ENCODE results near the gene VAC14. TPM values are rescaled to one million over a fixed set of nuclear protein-coding genes. Genes with fewer than 3 reads are reported as not detected.
A peak's percentile ranks its signal among the peaks of the same experiment; 100 is the strongest.

VAC14 gene
- total RNA-seq, 1 experiment from 2014 or later = 21.3 TPM

GRCh38 chr16:70665113-70665694 is 135.8 kb downstream of the VAC14 start:
- Histone ChIP-seq H3K4me3 (no peak overlapping the region), H3K27me3 (no peaks in the 10 kb centered on the region), H3K9me3 (replicated peaks) (no peaks in the 10 kb centered on the region), H3K27ac (no peak overlapping the region), H3K36me3 (peaks cover 48% of the 10 kb centered on the region), H3K4me1 (no peaks in the 10 kb centered on the region)
- no peak for DNase-seq

GRCh38 chr16:70664325-70665112 is 136.4 kb downstream of the VAC14 start:
- Histone ChIP-seq H3K27ac (no peak overlapping the region), H3K27me3 (no peaks in the 10 kb centered on the region), H3K9me3 (replicated peaks) (no peaks in the 10 kb centered on the region), H3K4me3 (no peak overlapping the region), H3K4me1 (no peaks in the 10 kb centered on the region), H3K36me3 (peaks cover 41% of the 10 kb centered on the region)
- DNase-seq = no peak

- Histone ChIP-seq H3K9me3 (replicated peaks) (no peaks in the 10 kb centered on the region), H3K36me3 (peaks cover 33% of the 10 kb centered on the region)
- DNase-seq = no peak
Measured at GRCh38 chr16:70663524-70664324, 137.2 kb downstream of the VAC14 start.

GRCh38 chr16:70662991-70663523 is 137.9 kb downstream of the VAC14 start:
- H3K36me3 ChIP-seq = peaks cover 28% of the 10 kb centered on the region
- H3K27me3 ChIP-seq = no peaks in the 10 kb centered on the region
- H3K27ac ChIP-seq = no peak overlapping the region
- no peak for DNase-seq
- no peak overlapping the region for H3K4me3 ChIP-seq
- H3K4me1 ChIP-seq = peaks cover 3% of the 10 kb centered on the region; the same call in 1 of the 2 replicates
- no peaks in the 10 kb centered on the region for H3K9me3 ChIP-seq (replicated peaks)

More at GRCh38 chr16:70663524-70664324, 137.2 kb downstream of the VAC14 start:
- H3K27me3 ChIP-seq = no peaks in the 10 kb centered on the region
- no peak overlapping the region for H3K27ac ChIP-seq
- H3K4me1 ChIP-seq = no peaks in the 10 kb centered on the region
- H3K4me3 ChIP-seq = no peak overlapping the region

GRCh38 chr16:70661918-70662641 is 138.9 kb downstream of the VAC14 start:
- Histone ChIP-seq H3K27ac (no peak overlapping the region), H3K4me1 (peaks cover 7% of the 10 kb centered on the region; the same call in 1 of the 2 replicates), H3K4me3 (no peak overlapping the region), H3K9me3 (replicated peaks) (no peaks in the 10 kb centered on the region), H3K27me3 (no peaks in the 10 kb centered on the region), H3K36me3 (peaks cover 20% of the 10 kb centered on the region)
- DNase-seq = no peak

DNA sequence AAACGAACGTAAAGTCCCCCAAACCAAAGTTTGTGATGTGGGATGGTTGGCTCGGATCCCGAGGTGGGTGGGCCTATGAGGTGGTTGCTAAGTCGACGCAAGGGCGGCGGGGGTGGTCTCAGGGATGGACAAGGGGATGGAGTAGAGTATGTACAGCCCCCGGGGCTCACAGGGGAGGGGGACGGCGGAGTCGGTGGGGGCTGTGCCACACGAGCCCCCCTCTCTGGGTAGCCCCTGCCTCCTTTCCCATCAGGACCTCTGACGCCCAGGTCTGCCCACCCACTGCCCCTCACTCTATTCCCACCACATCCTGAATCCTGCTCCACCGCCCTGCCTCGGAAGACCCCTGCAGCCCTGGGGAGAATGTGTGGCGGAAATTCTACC is 139.4 kb downstream of the VAC14 start:
- Histone ChIP-seq H3K36me3 (peaks cover 15% of the 10 kb centered on the region), H3K4me3 (no peak overlapping the region)
- DNase-seq = no peak

GRCh38 chr16:70660672-70661350 is 140.1 kb downstream of the VAC14 start:
- Histone ChIP-seq H3K27me3 (no peaks in the 10 kb centered on the region), H3K4me3 (no peak overlapping the region), H3K9me3 (replicated peaks) (no peaks in the 10 kb centered on the region), H3K27ac (no peak overlapping the region), H3K36me3 (peaks cover 10% of the 10 kb centered on the region; the same call in 1 of the 2 replicates), H3K4me1 (peaks cover 10% of the 10 kb centered on the region)
- DNase-seq = no peak

More for the DNA sequence above, 139.4 kb downstream of the VAC14 start:
- Histone ChIP-seq H3K27me3 (no peaks in the 10 kb centered on the region), H3K4me1 (peaks cover 10% of the 10 kb centered on the region), H3K9me3 (replicated peaks) (no peaks in the 10 kb centered on the region), H3K27ac (no peak overlapping the region)

GRCh38 chr16:70659953-70660671 is 140.8 kb downstream of the VAC14 start:
- peaks cover 6% of the 10 kb centered on the region; the same call in 1 of the 2 replicates for H3K36me3 ChIP-seq
- H3K27me3 ChIP-seq = no peaks in the 10 kb centered on the region
- no peak overlapping the region for H3K27ac ChIP-seq
- H3K4me3 ChIP-seq = no peak overlapping the region
- H3K4me1 ChIP-seq = peaks cover 10% of the 10 kb centered on the region
- no peaks in the 10 kb centered on the region for H3K9me3 ChIP-seq (replicated peaks)
- DNase-seq = no peak

DNA sequence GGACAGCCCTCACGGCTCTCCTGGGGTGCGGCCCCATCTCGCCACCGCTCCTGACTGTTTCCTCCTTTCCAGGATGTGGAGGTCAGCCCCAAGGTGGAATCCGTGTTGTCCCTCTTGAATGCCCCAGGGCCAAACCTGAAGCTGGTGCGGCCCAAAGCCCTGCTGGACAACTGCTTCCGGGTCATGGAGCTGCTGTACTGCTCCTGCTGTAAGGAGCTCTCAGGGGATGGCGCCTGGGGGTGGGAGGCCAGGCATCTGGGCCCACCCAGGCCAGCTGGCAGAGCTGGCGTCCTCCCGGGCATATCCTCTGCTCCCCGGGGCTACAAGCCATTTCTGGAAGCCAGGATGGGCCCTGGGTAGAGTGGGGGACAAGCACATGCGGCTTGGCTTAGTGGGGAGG is 141.4 kb downstream of the VAC14 start:
- Histone ChIP-seq H3K27me3 (no peaks in the 10 kb centered on the region), H3K4me1 (peaks cover 10% of the 10 kb centered on the region), H3K27ac (no peak overlapping the region), H3K36me3 (peaks cover 3% of the 10 kb centered on the region; the same call in 1 of the 2 replicates), H3K4me3 (no peak overlapping the region), H3K9me3 (replicated peaks) (no peaks in the 10 kb centered on the region)
- DNase-seq = no peak

DNA sequence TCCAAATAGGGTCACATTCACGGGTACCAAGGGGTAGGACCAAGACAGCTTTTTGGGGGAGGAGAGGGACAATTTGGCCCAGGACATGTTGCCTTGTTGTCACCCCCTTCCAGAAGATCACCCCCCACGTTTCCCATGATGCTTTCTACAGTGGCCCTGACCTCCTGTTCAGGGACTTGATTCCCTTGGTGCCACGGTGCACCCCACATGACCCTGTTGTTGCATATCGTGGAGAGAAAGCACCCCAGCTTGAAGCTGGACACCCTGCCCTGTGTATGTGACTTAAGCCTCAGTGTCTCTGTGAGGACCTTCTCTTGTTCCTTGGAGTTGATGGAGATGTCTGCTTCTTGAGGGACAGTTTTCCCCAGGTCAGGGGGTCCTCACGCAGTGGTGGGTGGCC is 142.0 kb downstream of the VAC14 start:
- no peaks in the 10 kb centered on the region for H3K9me3 ChIP-seq (replicated peaks)
- no peak overlapping the region for H3K4me3 ChIP-seq
- H3K4me1 ChIP-seq = peaks cover 10% of the 10 kb centered on the region
- H3K27ac ChIP-seq = no peak overlapping the region
- DNase-seq = no peak
- H3K36me3 ChIP-seq = no peaks in the 10 kb centered on the region
- no peaks in the 10 kb centered on the region for H3K27me3 ChIP-seq

DNA sequence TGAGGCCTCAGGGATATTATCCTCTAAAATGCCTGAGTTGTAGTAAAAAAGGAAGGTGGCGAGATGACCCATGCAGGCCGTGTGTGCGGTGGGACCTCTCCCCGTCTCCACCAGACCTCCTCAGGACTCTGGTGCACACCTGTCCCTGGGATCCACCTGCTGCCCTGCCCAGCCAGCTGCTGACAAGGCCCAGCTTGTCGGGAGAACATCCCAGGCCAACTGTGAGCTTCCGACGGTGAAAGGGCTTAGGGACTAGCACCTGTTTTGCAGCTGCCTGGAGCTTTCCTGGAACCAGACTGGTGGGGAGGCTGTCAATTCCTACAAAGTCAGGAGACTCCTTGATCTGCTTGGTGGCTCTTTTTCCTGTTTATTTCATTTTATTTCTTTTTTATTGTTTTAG is 143.0 kb downstream of the VAC14 start:
- Histone ChIP-seq H3K27ac (peak overlapping the region; percentile 7; the same call in 1 of the 2 replicates), H3K4me3 (no peak overlapping the region), H3K9me3 (replicated peaks) (no peaks in the 10 kb centered on the region), H3K4me1 (peaks cover 10% of the 10 kb centered on the region), H3K27me3 (no peaks in the 10 kb centered on the region), H3K36me3 (no peaks in the 10 kb centered on the region)
- DNase-seq = peak; percentile 79 to 81

- DNase-seq = no peak
- no peak overlapping the region for H3K4me3 ChIP-seq
- no peaks in the 10 kb centered on the region for H3K36me3 ChIP-seq
- H3K9me3 ChIP-seq (replicated peaks) = no peaks in the 10 kb centered on the region
- H3K27ac ChIP-seq = no peak overlapping the region
- peaks cover 10% of the 10 kb centered on the region for H3K4me1 ChIP-seq
- no peaks in the 10 kb centered on the region for H3K27me3 ChIP-seq
Measured at GRCh38 chr16:70656712-70657263, 144.2 kb downstream of the VAC14 start.

GRCh38 chr16:70656065-70656711 is 144.8 kb downstream of the VAC14 start:
- Histone ChIP-seq H3K27ac (no peak overlapping the region), H3K9me3 (replicated peaks) (no peaks in the 10 kb centered on the region), H3K4me1 (peaks cover 10% of the 10 kb centered on the region), H3K4me3 (no peak overlapping the region), H3K36me3 (no peaks in the 10 kb centered on the region), H3K27me3 (no peaks in the 10 kb centered on the region)
- DNase-seq = no peak
